CD4-positive, alpha-beta memory T cell (primary cell): ENCODE measurements around the gene KCNK2. TPM values are rescaled to one million over a fixed set of nuclear protein-coding genes. Genes with fewer than 3 reads are reported as not detected.

ENCODE experiments used
- CTCF ChIA-PET: fragments of 350-600 bp; sonication (Branson Sonifier 250); formaldehyde crosslinking; loops from one replicate; lab custom pipeline; 2021; ENCODE audit warnings: inconsistent platforms; ENCODE audit not compliant: partially characterized antibody; lab: Charles Lee
- POLR2A ChIA-PET: fragments of 350-600 bp; sonication (Branson Sonifier 250); formaldehyde crosslinking; loops from one replicate; lab custom pipeline; 2021; ENCODE audit not compliant: partially characterized antibody; lab: Charles Lee
- DNase-seq, 5 donors: peaks; one replicate each; pipeline versions ENCODE4 v3.0.0 to v3.0.0-alpha.2; 2020 to 2022; ENCODE audit warnings: mixed read lengths in 1 of 5
- H3K27ac ChIP-seq: one replicate; pipeline ENCODE4 v1.7.0; 2013; ENCODE audit warnings: low read depth, low read length
- H3K27me3 ChIP-seq: 2 replicates; pipeline ENCODE4 v1.7.0; 2013; ENCODE audit warnings: mild to moderate bottlenecking, low read length, moderate library complexity; ENCODE audit not compliant: insufficient read depth
- H3K36me3 ChIP-seq: 2 replicates; pipeline ENCODE4 v1.7.0; 2013; ENCODE audit warnings: mild to moderate bottlenecking, low read length, moderate library complexity; ENCODE audit not compliant: insufficient read depth
- H3K4me1 ChIP-seq: 2 replicates; pipeline ENCODE4 v1.7.0; 2013; ENCODE audit warnings: mild to moderate bottlenecking, low read length, moderate library complexity; ENCODE audit not compliant: insufficient read depth
- H3K4me3 ChIP-seq, 2 donors: one replicate each; pipeline ENCODE4 v1.7.0; 2013; ENCODE audit warnings: low read length in 2 of 2, mild to moderate bottlenecking in 1 of 2
- H3K9me3 ChIP-seq, 2 donors: one replicate each; pipeline ENCODE4 v1.7.0; 2013; ENCODE audit warnings: low read length in 2 of 2, control low read depth in 1 of 2; ENCODE audit not compliant: control insufficient read depth in 1 of 2
- H3K27ac Mint-ChIP-seq, 7 donors: one replicate each; pipeline ENCODE4 v1.8.0; 2020 to 2021; ENCODE audit warnings: mixed read lengths in 7 of 7, mild to moderate bottlenecking in 6 of 7, inconsistent platforms in 3 of 7, moderate library complexity in 3 of 7
- H3K27me3 Mint-ChIP-seq, 2 donors: one replicate each; pipeline ENCODE4 v1.8.0; 2020 to 2021; ENCODE audit warnings: mixed read lengths in 2 of 2
- H3K36me3 Mint-ChIP-seq, 2 donors: one replicate each; pipeline ENCODE4 v1.8.0; 2020 to 2021; ENCODE audit warnings: mixed read lengths in 2 of 2, inconsistent platforms in 1 of 2, mild to moderate bottlenecking in 1 of 2
- H3K4me1 Mint-ChIP-seq, 4 donors: one replicate each; pipeline ENCODE4 v1.8.0; 2020 to 2021; ENCODE audit warnings: mixed read lengths in 4 of 4, mild to moderate bottlenecking in 1 of 4
- H3K4me3 Mint-ChIP-seq, 8 donors: one replicate each; pipeline ENCODE4 v1.8.0; 2020 to 2021; ENCODE audit warnings: mixed read lengths in 8 of 8, mild to moderate bottlenecking in 7 of 8, moderate library complexity in 6 of 8, inconsistent platforms in 3 of 8
- H3K9me3 Mint-ChIP-seq, 8 donors: one replicate each; pipeline ENCODE4 v1.8.0; 2020 to 2021; ENCODE audit warnings: mixed read lengths in 8 of 8, mild to moderate bottlenecking in 5 of 8, inconsistent platforms in 3 of 8, moderate library complexity in 1 of 8
- intact Hi-C: fragments of 100-400 bp; cut with micrococcal nuclease; formaldehyde crosslinking; loops from one replicate; pipeline ENCODE4 v1.15.1; 2023
- polyA plus RNA-seq, 2 donors: library from polyadenylated mRNA; unstranded; fragments of 300-500 nt; fragmentation: Illumina TruSeq; gene quantifications; one replicate each; pipeline ENCODE4 v1.2.3, GENCODE V29; 2021
- total RNA-seq, 2 experiments: library from RNA; stranded (reverse); gene quantifications; one replicate each; pipeline ENCODE4 v1.2.3, GENCODE V29; 2021

Gene KCNK2
- total and polyA plus RNA-seq, 4 experiments from 2014 or later: not detected

GRCh38 chr1:215210167-215210566 is 127.6 kb downstream of the KCNK2 start:
- no peak overlapping the region for H3K27ac ChIP-seq
- CTCF ChIA-PET: no interaction called here
- no peaks in the 10 kb centered on the region for H3K9me3 ChIP-seq
- no peak overlapping the region for H3K4me3 Mint-ChIP-seq
- H3K4me3 ChIP-seq: no peak overlapping the region
- H3K9me3 Mint-ChIP-seq: peaks cover 0 to 2% (median 0%) of the 10 kb centered on the region in 8 donors
- no peak overlapping the region for H3K27ac Mint-ChIP-seq
- H3K4me1 Mint-ChIP-seq: no peaks in the 10 kb centered on the region
- POLR2A ChIA-PET: no interaction called here
- no peaks in the 10 kb centered on the region for H3K27me3 ChIP-seq
- H3K27me3 Mint-ChIP-seq: no peaks in the 10 kb centered on the region
- no peaks in the 10 kb centered on the region for H3K36me3 ChIP-seq
- no peaks in the 10 kb centered on the region for H3K36me3 Mint-ChIP-seq
- intact Hi-C loops: no loop called here
- no peaks in the 10 kb centered on the region for H3K4me1 ChIP-seq
- no peak for DNase-seq

GRCh38 chr1:215215846-215216245 is 133.3 kb downstream of the KCNK2 start:
- Mint-ChIP-seq H3K4me1 (no peaks in the 10 kb centered on the region), H3K9me3 (peaks cover 0 to 2% (median 0%) of the 10 kb centered on the region in 8 donors), H3K27ac (no peak overlapping the region), H3K4me3 (no peak overlapping the region), H3K27me3 (peaks cover 0 to 2% of the 10 kb centered on the region in 2 donors), H3K36me3 (no peaks in the 10 kb centered on the region)
- intact Hi-C loops: no loop called here
- Histone ChIP-seq H3K27ac (no peak overlapping the region), H3K4me1 (no peaks in the 10 kb centered on the region), H3K36me3 (no peaks in the 10 kb centered on the region), H3K27me3 (no peaks in the 10 kb centered on the region), H3K9me3 (no peaks in the 10 kb centered on the region), H3K4me3 (no peak overlapping the region)
- POLR2A ChIA-PET: no interaction called here
- CTCF ChIA-PET: no interaction called here
- no peak for DNase-seq

GRCh38 chr1:215219372-215219771 is 136.8 kb downstream of the KCNK2 start:
- H3K27me3 Mint-ChIP-seq: peaks cover 0 to 2% of the 10 kb centered on the region in 2 donors
- no peaks in the 10 kb centered on the region for H3K4me1 ChIP-seq
- ChIA-PET POLR2A (no interaction called here), CTCF (no interaction called here)
- intact Hi-C loops: no loop called here
- H3K9me3 ChIP-seq: no peaks in the 10 kb centered on the region
- H3K4me3 ChIP-seq: no peak overlapping the region
- H3K27ac Mint-ChIP-seq: no peak overlapping the region
- H3K4me1 Mint-ChIP-seq: no peaks in the 10 kb centered on the region
- no peak overlapping the region for H3K27ac ChIP-seq
- no peaks in the 10 kb centered on the region for H3K36me3 ChIP-seq
- H3K4me3 Mint-ChIP-seq: no peak overlapping the region
- H3K9me3 Mint-ChIP-seq: peaks cover 0 to 4% (median 0%) of the 10 kb centered on the region in 8 donors
- H3K27me3 ChIP-seq: no peaks in the 10 kb centered on the region
- DNase-seq: no peak
- no peaks in the 10 kb centered on the region for H3K36me3 Mint-ChIP-seq

GRCh38 chr1:215220346-215220745 is 137.8 kb downstream of the KCNK2 start:
- Mint-ChIP-seq H3K9me3 (peaks cover 0 to 4% (median 0%) of the 10 kb centered on the region in 8 donors), H3K27ac (no peak overlapping the region), H3K4me1 (no peaks in the 10 kb centered on the region), H3K27me3 (peaks cover 0 to 2% of the 10 kb centered on the region in 2 donors), H3K36me3 (no peaks in the 10 kb centered on the region), H3K4me3 (no peak overlapping the region)
- intact Hi-C loops: no loop called here
- no peaks in the 10 kb centered on the region for H3K27me3 ChIP-seq
- H3K36me3 ChIP-seq: no peaks in the 10 kb centered on the region
- no peak for DNase-seq
- ChIA-PET CTCF (no interaction called here), POLR2A (no interaction called here)
- H3K4me1 ChIP-seq: no peaks in the 10 kb centered on the region
- no peak overlapping the region for H3K27ac ChIP-seq
- H3K4me3 ChIP-seq: no peak overlapping the region
- H3K9me3 ChIP-seq: no peaks in the 10 kb centered on the region

GRCh38 chr1:215226757-215227156 is 144.2 kb downstream of the KCNK2 start:
- H3K27ac ChIP-seq: no peak overlapping the region
- no peak for DNase-seq
- CTCF ChIA-PET: no interaction called here
- H3K27ac Mint-ChIP-seq: no peak overlapping the region
- H3K4me1 Mint-ChIP-seq: no peaks in the 10 kb centered on the region
- no peak overlapping the region for H3K4me3 ChIP-seq
- POLR2A ChIA-PET: no interaction called here
- no peaks in the 10 kb centered on the region for H3K36me3 Mint-ChIP-seq
- H3K9me3 Mint-ChIP-seq: peaks cover 0 to 4% (median 0%) of the 10 kb centered on the region in 8 donors
- H3K27me3 ChIP-seq: no peaks in the 10 kb centered on the region
- H3K9me3 ChIP-seq: no peaks in the 10 kb centered on the region
- H3K4me1 ChIP-seq: no peaks in the 10 kb centered on the region
- no peaks in the 10 kb centered on the region for H3K27me3 Mint-ChIP-seq
- intact Hi-C loops: no loop called here
- no peak overlapping the region for H3K4me3 Mint-ChIP-seq
- H3K36me3 ChIP-seq: no peaks in the 10 kb centered on the region

GRCh38 chr1:215228193-215228592 is 145.7 kb downstream of the KCNK2 start:
- H3K9me3 Mint-ChIP-seq: peaks cover 0 to 2% (median 0%) of the 10 kb centered on the region in 8 donors
- Histone ChIP-seq H3K27ac (no peak overlapping the region), H3K4me3 (no peak overlapping the region), H3K9me3 (no peaks in the 10 kb centered on the region), H3K4me1 (no peaks in the 10 kb centered on the region), H3K27me3 (no peaks in the 10 kb centered on the region), H3K36me3 (no peaks in the 10 kb centered on the region)
- H3K36me3 Mint-ChIP-seq: no peaks in the 10 kb centered on the region
- no peaks in the 10 kb centered on the region for H3K27me3 Mint-ChIP-seq
- no peak for DNase-seq
- H3K27ac Mint-ChIP-seq: no peak overlapping the region
- intact Hi-C loops: no loop called here
- H3K4me3 Mint-ChIP-seq: no peak overlapping the region
- CTCF ChIA-PET: no interaction called here
- no peaks in the 10 kb centered on the region for H3K4me1 Mint-ChIP-seq
- POLR2A ChIA-PET: no interaction called here

GRCh38 chr1:215241451-215241850 is 158.9 kb downstream of the KCNK2 start:
- no peaks in the 10 kb centered on the region for H3K4me1 Mint-ChIP-seq
- no peaks in the 10 kb centered on the region for H3K36me3 ChIP-seq
- DNase-seq: no peak
- H3K27ac ChIP-seq: no peak overlapping the region
- H3K27me3 Mint-ChIP-seq: peaks cover 1% of the 10 kb centered on the region in 2 donors
- H3K36me3 Mint-ChIP-seq: no peaks in the 10 kb centered on the region
- H3K4me1 ChIP-seq: no peaks in the 10 kb centered on the region
- peaks cover 0 to 6% (median 2%) of the 10 kb centered on the region in 8 donors for H3K9me3 Mint-ChIP-seq
- ChIA-PET POLR2A (no interaction called here), CTCF (no interaction called here)
- H3K4me3 Mint-ChIP-seq: no peak overlapping the region
- no peak overlapping the region for H3K27ac Mint-ChIP-seq
- H3K27me3 ChIP-seq: no peaks in the 10 kb centered on the region
- H3K9me3 ChIP-seq: no peaks in the 10 kb centered on the region
- intact Hi-C loops: no loop called here
- no peak overlapping the region for H3K4me3 ChIP-seq
